HAP-1 (cell line): Measurements from ENCODE around the gene SDSL.
A peak's percentile ranks its signal among the peaks of the same experiment; 100 is the strongest.

ENCODE experiments used
- DNase-seq, 2 experiments: peaks; one replicate each; pipeline ENCODE4 v3.0.0-alpha.2; 2016 to 2020; ENCODE audit warnings: low spot score in 2 of 2
- H3K27me3 ChIP-seq: fragments of 250-450 bp; sonication (Bioruptor Pico); 2 replicates; pipeline ENCODE4 v1.5.1; 2020; ENCODE audit warnings: low read depth, mild to moderate bottlenecking, moderate library complexity
- H3K36me3 ChIP-seq: fragments of 250-450 bp; sonication (Bioruptor Pico); replicated peaks from 2 replicates; pipeline ENCODE4 v1.5.1; 2020; ENCODE audit warnings: mild to moderate bottlenecking
- H3K4me1 ChIP-seq: fragments of 250-450 bp; sonication (Bioruptor Pico); 2 replicates; pipeline ENCODE4 v1.5.1; 2020; ENCODE audit warnings: mild to moderate bottlenecking
- H3K4me3 ChIP-seq: fragments of 250-450 bp; sonication (Bioruptor Pico); 2 replicates; pipeline ENCODE4 v1.5.1; 2020; ENCODE audit warnings: mild to moderate bottlenecking, moderate library complexity
- H3K9me3 ChIP-seq: fragments of 250-450 bp; sonication (Bioruptor Pico); 2 replicates; pipeline ENCODE4 v1.5.1; 2020; ENCODE audit warnings: mild to moderate bottlenecking, moderate library complexity
- in situ Hi-C: fragments of 300-500 bp; cut with MboI; formaldehyde crosslinking; loops from 3 replicates; pipeline ENCODE4 v1.14.3; 2020; ENCODE audit warnings: low sequenced_read_pairs, inconsistent platforms, mixed read lengths

Gene SDSL

GRCh38 chr12:113401066-113402000 is 20.8 kb upstream of the SDSL start:
- no peak for DNase-seq
- H3K4me3 ChIP-seq = no peak overlapping the region
- H3K4me1 ChIP-seq = peaks cover 3% of the 10 kb centered on the region
- H3K9me3 ChIP-seq = no peaks in the 10 kb centered on the region
- no peaks in the 10 kb centered on the region for H3K36me3 ChIP-seq
- H3K27me3 ChIP-seq = no peaks in the 10 kb centered on the region
- in situ Hi-C loops = no loop called here

- peaks cover 3% of the 10 kb centered on the region for H3K4me1 ChIP-seq
- no peaks in the 10 kb centered on the region for H3K36me3 ChIP-seq
- no peak overlapping the region for H3K4me3 ChIP-seq
- H3K27me3 ChIP-seq = no peaks in the 10 kb centered on the region
- in situ Hi-C loops = no loop called here
- no peak for DNase-seq
- H3K9me3 ChIP-seq = no peaks in the 10 kb centered on the region
These were observed 19.5 kb upstream of the SDSL start for GRCh38 chr12:113402586-113403260.

GRCh38 chr12:113403435-113404415 is 18.5 kb upstream of the SDSL start, which contains the start of gene SDS:
Gene SDS, minus strand, starts transcription at chr12:113403887. Its CDS starts 4,179 bp downstream, at chr12:113399708.
- Histone ChIP-seq H3K9me3 (no peaks in the 10 kb centered on the region), H3K4me3 (no peak within 1 kb of the TSS), H3K27me3 (no peaks in the 10 kb centered on the region), H3K4me1 (peaks cover 3% of the 10 kb centered on the region), H3K36me3 (no peaks in the 10 kb centered on the region)
- in situ Hi-C loops = no loop called here
- DNase-seq = no peak

GRCh38 chr12:113405694-113406093 is 16.5 kb upstream of the SDSL start:
- Histone ChIP-seq H3K27me3 (no peaks in the 10 kb centered on the region), H3K4me3 (no peak overlapping the region), H3K36me3 (no peaks in the 10 kb centered on the region), H3K9me3 (no peaks in the 10 kb centered on the region), H3K4me1 (peaks cover 3% of the 10 kb centered on the region)
- no peak for DNase-seq
- in situ Hi-C loops = no loop called here

- DNase-seq = no peak
- in situ Hi-C loops = no loop called here
- Histone ChIP-seq H3K27me3 (no peaks in the 10 kb centered on the region), H3K4me3 (no peak overlapping the region), H3K4me1 (peaks cover 3% of the 10 kb centered on the region), H3K9me3 (no peaks in the 10 kb centered on the region), H3K36me3 (no peaks in the 10 kb centered on the region)
These were observed 14.1 kb upstream of the SDSL start for GRCh38 chr12:113407931-113408600.

- no peaks in the 10 kb centered on the region for H3K27me3 ChIP-seq
- H3K36me3 ChIP-seq = no peaks in the 10 kb centered on the region
- H3K4me1 ChIP-seq = peaks cover 3% of the 10 kb centered on the region
- DNase-seq = no peak
- H3K9me3 ChIP-seq = no peaks in the 10 kb centered on the region
- in situ Hi-C loops = no loop called here
- H3K4me3 ChIP-seq = no peak overlapping the region
These were observed 13.4 kb upstream of the SDSL start for GRCh38 chr12:113408756-113409298.

- no peaks in the 10 kb centered on the region for H3K36me3 ChIP-seq
- DNase-seq = no peak
- in situ Hi-C loops = no loop called here
These were observed 12.6 kb upstream of the SDSL start for GRCh38 chr12:113409462-113410124.

GRCh38 chr12:113413488-113413939 is 8.7 kb upstream of the SDSL start:
- no peaks in the 10 kb centered on the region for H3K27me3 ChIP-seq
- DNase-seq = peak in 1 of 2 experiments; percentile 44
- in situ Hi-C loops = no loop called here

More at GRCh38 chr12:113409462-113410124, 12.6 kb upstream of the SDSL start:
- Histone ChIP-seq H3K4me3 (no peak overlapping the region), H3K9me3 (no peaks in the 10 kb centered on the region), H3K27me3 (no peaks in the 10 kb centered on the region), H3K4me1 (peaks cover 3% of the 10 kb centered on the region)

GRCh38 chr12:113414519-113415038 is 7.6 kb upstream of the SDSL start:
- Histone ChIP-seq H3K9me3 (no peaks in the 10 kb centered on the region), H3K36me3 (no peaks in the 10 kb centered on the region), H3K4me3 (no peak overlapping the region), H3K4me1 (peaks cover 5% of the 10 kb centered on the region; the same call in 1 of the 2 replicates), H3K27me3 (no peaks in the 10 kb centered on the region)
- in situ Hi-C loops = no loop called here
- DNase-seq = no peak

More at GRCh38 chr12:113413488-113413939, 8.7 kb upstream of the SDSL start:
- no peak overlapping the region for H3K4me3 ChIP-seq
- H3K4me1 ChIP-seq = peaks cover 5% of the 10 kb centered on the region; the same call in 1 of the 2 replicates
- H3K36me3 ChIP-seq = no peaks in the 10 kb centered on the region
- H3K9me3 ChIP-seq = no peaks in the 10 kb centered on the region

GRCh38 chr12:113416091-113416754 is 6.0 kb upstream of the SDSL start:
- H3K4me3 ChIP-seq = no peak overlapping the region
- H3K4me1 ChIP-seq = peaks cover 5% of the 10 kb centered on the region; the same call in 1 of the 2 replicates
- in situ Hi-C loops = no loop called here
- H3K36me3 ChIP-seq = no peaks in the 10 kb centered on the region
- no peaks in the 10 kb centered on the region for H3K9me3 ChIP-seq
- no peaks in the 10 kb centered on the region for H3K27me3 ChIP-seq
- DNase-seq = no peak

GRCh38 chr12:113418213-113418879 is 3.8 kb upstream of the SDSL start:
- no peak for DNase-seq
- Histone ChIP-seq H3K27me3 (no peaks in the 10 kb centered on the region), H3K4me1 (peaks cover 13% of the 10 kb centered on the region), H3K36me3 (no peaks in the 10 kb centered on the region), H3K4me3 (no peak overlapping the region), H3K9me3 (no peaks in the 10 kb centered on the region)
- in situ Hi-C loops = no loop called here
